ENCODE results near the gene PARD3. TPM values are rescaled to one million over a fixed set of nuclear protein-coding genes. Genes with fewer than 3 reads are reported as not detected.

Gene PARD3
- total RNA-seq, 4 donors from 2014 or later: 42.6 to 63.6 (median 55.2) TPM

DNA sequence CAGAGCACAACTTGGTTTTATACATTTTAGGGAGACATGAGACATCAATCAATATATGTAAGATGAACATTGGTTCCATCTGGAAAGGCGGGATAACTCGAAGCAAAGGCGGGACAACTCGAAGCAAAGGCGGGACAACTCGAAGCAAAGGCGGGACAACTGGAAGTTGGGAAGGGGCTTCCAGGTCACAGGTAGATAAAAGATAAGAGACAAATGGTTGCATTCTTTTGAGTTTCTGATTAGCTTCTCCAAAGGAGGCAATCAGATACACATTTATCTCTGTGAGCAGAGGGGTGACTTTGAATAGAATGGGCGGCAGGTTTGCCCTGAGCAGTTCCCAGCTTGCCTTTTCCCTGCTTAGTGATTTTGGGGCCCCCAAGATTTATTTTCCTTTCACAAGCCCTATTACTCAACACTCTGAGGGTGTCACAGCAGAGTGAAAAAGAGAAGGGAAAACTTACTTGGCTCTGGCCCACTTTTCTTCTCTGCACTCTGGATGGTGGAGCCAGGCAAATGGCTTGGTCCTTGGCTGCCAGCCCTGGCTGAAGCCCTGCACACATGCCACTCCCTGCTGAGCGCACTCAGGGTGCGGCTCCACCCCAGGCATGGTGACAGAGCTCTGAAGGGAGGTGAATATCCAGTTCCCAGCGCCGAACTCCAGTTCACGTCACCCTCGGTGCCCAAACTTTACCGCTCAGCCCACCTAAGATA is 46.7 kb downstream of the PARD3 start:
- Histone ChIP-seq H3K36me3 (no peaks in the 10 kb centered on the region), H3K27ac (peak overlapping the region in 2 of 4 donors; percentile 21 to 53), H3K27me3 (no peaks in the 10 kb centered on the region), H3K4me1 (peaks cover 0 to 67% (median 12%) of the 10 kb centered on the region in 4 donors), H3K9me3 (no peaks in the 10 kb centered on the region), H3K4me3 (no peak overlapping the region)
- DNase-seq (ENCODE audit: low spot score in 2 of 2): peak in 1 of 2 donors; percentile 40
- WGBS, 2 donors: 74 to 75% methylated on average over 15 of the region's 15 CpGs
- TF ChIP-seq EP300 (IDR thresholded peaks at IDR 0.05): peak in 1 of 2 donors; percentile 58
- TF ChIP-seq POLR2A (IDR thresholded peaks at IDR 0.05): no peak
- TF ChIP-seq, protein P1, sequence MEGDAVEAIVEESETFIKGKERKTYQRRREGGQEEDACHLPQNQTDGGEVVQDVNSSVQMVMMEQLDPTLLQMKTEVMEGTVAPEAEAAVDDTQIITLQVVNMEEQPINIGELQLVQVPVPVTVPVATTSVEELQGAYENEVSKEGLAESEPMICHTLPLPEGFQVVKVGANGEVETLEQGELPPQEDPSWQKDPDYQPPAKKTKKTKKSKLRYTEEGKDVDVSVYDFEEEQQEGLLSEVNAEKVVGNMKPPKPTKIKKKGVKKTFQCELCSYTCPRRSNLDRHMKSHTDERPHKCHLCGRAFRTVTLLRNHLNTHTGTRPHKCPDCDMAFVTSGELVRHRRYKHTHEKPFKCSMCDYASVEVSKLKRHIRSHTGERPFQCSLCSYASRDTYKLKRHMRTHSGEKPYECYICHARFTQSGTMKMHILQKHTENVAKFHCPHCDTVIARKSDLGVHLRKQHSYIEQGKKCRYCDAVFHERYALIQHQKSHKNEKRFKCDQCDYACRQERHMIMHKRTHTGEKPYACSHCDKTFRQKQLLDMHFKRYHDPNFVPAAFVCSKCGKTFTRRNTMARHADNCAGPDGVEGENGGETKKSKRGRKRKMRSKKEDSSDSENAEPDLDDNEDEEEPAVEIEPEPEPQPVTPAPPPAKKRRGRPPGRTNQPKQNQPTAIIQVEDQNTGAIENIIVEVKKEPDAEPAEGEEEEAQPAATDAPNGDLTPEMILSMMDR (IDR thresholded peaks at IDR 0.05): no peak

DNA sequence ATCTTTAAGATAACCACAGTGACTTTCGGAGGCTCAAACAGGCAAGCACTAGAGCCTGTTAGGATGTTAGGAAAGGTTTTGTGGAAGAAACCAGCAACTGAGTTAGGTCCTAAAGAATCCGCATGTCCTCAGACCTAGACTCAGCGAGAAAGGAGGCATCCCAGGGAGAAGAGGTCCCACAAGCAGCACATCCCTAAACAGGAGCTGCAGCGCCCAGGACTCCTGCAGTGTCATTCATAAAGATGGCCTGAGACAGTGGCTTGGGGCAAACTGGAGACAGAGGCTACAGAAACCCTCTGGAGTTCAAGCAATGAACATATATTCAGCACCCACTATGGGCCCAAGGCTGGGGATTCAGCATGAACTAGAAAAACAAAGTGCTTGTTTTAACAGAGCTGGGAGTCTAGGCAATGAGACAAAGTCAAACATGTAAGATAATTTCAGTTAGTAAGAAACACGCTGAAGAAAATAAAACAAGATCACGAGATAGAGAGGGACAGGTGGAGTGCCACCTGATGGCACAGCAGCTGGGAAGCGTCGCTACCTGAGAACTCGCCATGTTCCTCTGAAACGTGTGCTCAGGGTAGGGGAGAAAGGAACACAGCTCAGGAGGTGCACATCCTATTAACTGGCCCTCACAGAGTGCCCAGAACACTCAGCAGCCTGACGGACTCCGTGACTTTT is 48.1 kb downstream of the PARD3 start:
- H3K27me3 ChIP-seq: no peaks in the 10 kb centered on the region
- no peaks in the 10 kb centered on the region for H3K9me3 ChIP-seq
- H3K36me3 ChIP-seq: no peaks in the 10 kb centered on the region
- TF ChIP-seq, protein P1 (IDR thresholded peaks at IDR 0.05): no peak
- no peak for TF ChIP-seq EP300 (IDR thresholded peaks at IDR 0.05)
- H3K4me1 ChIP-seq: peaks cover 0 to 72% (median 18%) of the 10 kb centered on the region in 4 donors
- WGBS, 2 donors: 91 to 92% methylated on average over 12 of the region's 12 CpGs
- H3K27ac ChIP-seq: no peak overlapping the region
- no peak overlapping the region for H3K4me3 ChIP-seq
- no peak for DNase-seq (ENCODE audit: low spot score in 2 of 2)

DNA sequence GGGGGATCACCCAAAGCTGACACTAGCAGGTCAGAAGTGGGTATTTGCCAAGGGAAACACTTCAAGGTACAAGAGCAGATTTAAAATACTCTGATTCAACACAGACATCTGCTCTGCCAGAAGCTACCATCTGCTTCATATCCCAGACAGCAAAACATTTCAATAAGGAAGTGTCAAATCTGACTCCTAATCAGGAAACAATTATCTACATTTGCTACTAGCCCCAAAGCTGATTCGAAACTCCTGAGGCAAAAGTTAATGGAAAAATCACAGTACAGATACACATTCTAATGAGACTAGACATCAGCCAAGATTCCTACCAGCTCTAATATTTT is 48.9 kb downstream of the PARD3 start:
- WGBS, 2 donors: 42 to 64% methylated on average over 1 of the region's 1 CpG
- no peak overlapping the region for H3K27ac ChIP-seq

DNA sequence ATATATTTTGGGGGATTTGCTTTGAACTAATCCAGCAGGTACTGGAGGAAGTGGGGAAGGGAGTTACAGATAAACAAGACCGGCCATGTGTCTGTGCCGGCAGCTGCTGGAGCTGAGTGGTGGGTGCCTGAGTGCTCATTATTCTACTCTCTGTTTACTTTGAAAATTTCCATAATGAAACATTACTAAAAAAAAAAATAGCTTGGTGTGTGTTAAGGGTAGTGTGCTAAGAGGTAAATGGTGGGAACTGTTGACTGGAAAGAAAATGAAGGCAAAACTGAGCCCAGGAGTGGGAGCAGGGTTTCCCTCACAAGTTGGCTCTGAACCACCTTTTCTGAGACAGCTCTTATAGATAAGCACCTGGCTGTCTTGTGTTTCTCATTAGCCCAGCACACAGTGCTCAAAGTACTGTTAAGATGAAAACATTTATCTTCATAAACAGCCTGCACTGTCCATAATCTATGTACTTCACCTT is 50.6 kb downstream of the PARD3 start:
- 83 to 93% methylated on average over 2 of the region's 2 CpGs for WGBS, 2 donors
- Histone ChIP-seq H3K36me3 (no peaks in the 10 kb centered on the region), H3K27me3 (no peaks in the 10 kb centered on the region), H3K9me3 (no peaks in the 10 kb centered on the region), H3K27ac (no peak overlapping the region), H3K4me1 (peaks cover 0 to 74% (median 21%) of the 10 kb centered on the region in 4 donors), H3K4me3 (no peak overlapping the region)
- TF ChIP-seq EP300 (IDR thresholded peaks at IDR 0.05) (no peak), POLR2A (IDR thresholded peaks at IDR 0.05) (no peak)
- TF ChIP-seq, protein P1 (IDR thresholded peaks at IDR 0.05): no peak
- DNase-seq (ENCODE audit: low spot score in 2 of 2): no peak

More for the DNA sequence above, 48.9 kb downstream of the PARD3 start:
- Histone ChIP-seq H3K36me3 (no peaks in the 10 kb centered on the region), H3K27me3 (no peaks in the 10 kb centered on the region), H3K4me3 (no peak overlapping the region), H3K4me1 (peaks cover 0 to 72% (median 21%) of the 10 kb centered on the region in 4 donors), H3K9me3 (no peaks in the 10 kb centered on the region)
- no peak for TF ChIP-seq EP300 (IDR thresholded peaks at IDR 0.05)
- TF ChIP-seq, protein P1 (IDR thresholded peaks at IDR 0.05): no peak
- no peak for TF ChIP-seq POLR2A (IDR thresholded peaks at IDR 0.05)
- no peak for DNase-seq (ENCODE audit: low spot score in 2 of 2)
